Activated CD4-positive, alpha-beta T cell treated with anti-CD3 and anti-CD28 coated beads, Interleukin-2, amount 50 U/mL, for 4 hours (primary cell): ENCODE measurements around the gene LIN9.
"Not testable (repeated sequence)": the region's sequence is repeated elsewhere in the genome, so short reads cannot be mapped to it uniquely, and the experiment has no call there.

Source experiments
- DNase-seq, 2 experiments: peaks; one replicate each; pipeline ENCODE4 v3.0.0-alpha.2; 2020

Gene LIN9, protein sequence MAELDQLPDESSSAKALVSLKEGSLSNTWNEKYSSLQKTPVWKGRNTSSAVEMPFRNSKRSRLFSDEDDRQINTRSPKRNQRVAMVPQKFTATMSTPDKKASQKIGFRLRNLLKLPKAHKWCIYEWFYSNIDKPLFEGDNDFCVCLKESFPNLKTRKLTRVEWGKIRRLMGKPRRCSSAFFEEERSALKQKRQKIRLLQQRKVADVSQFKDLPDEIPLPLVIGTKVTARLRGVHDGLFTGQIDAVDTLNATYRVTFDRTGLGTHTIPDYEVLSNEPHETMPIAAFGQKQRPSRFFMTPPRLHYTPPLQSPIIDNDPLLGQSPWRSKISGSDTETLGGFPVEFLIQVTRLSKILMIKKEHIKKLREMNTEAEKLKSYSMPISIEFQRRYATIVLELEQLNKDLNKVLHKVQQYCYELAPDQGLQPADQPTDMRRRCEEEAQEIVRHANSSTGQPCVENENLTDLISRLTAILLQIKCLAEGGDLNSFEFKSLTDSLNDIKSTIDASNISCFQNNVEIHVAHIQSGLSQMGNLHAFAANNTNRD

DNA sequence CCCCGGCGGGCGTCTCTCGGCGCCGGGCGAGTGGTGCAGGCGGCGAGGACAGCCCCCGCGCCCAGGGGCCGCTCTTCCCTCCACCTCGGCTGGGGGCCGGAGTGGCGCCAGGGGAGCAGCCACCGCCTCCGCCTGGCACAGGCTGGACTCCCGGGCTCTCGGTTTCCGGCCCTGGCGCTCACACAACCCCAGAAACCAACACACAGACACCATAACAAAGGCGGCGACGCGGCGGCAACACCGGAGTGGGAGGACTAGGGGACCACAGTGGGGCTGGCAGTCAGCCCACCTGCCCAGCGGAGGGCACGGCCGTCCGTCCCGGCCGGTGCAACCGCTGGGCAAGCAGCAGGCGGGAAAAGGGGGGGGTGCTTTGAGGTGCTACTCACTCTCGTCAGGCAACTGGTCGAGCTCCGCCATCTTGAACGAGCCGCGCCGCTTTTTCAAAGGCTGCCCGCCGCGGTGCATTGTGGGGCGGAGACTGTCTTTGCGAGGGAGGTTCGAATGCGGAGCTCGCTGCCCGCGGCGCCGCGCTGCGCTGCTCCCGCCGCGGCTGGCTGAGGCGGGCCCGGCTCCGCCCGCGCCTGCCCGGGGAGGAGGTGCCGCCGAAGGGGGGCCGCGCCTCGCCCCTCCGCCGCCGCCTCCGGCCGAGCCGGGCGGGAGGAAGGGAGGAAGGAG lies at the start of gene LIN9:
LIN9 (minus strand) TSS at position 442 of the 675 bp plus-strand sequence; CDS start at position 417, 25 bp downstream.
- DNase-seq: peak; percentile 91 to 93

GRCh38 chr1:226357416-226357815 lies 48.5 kb upstream of the LIN9 start:
- DNase-seq: no peak

- DNase-seq: no peak
Measured at GRCh38 chr1:226355669-226356551, 46.9 kb upstream of the LIN9 start.

DNA sequence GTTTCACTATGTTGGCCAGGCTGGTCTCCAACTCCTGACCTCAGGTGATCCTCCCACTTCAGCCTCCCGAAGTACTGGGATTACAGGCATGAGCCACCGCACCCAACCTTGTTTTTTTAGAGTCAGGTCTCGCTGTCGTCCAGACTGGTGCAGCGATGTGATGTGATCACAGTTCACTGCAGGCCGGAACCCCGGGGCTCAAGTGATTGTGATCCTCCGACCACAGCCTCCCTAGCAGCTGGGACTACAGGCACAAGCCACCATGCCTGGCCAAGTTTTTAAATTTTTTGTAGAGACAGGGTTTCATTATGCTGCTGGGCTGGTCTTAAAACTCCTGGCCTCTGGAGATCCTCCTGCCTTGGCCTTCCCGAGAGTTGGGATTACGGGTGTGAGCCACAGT lies 46.1 kb upstream of the LIN9 start:
- DNase-seq: no peak

- no peak for DNase-seq
Measured at GRCh38 chr1:226353698-226354525, 44.9 kb upstream of the LIN9 start.

- DNase-seq: no peak
Measured at GRCh38 chr1:226351709-226352108, 42.7 kb upstream of the LIN9 start.

DNA sequence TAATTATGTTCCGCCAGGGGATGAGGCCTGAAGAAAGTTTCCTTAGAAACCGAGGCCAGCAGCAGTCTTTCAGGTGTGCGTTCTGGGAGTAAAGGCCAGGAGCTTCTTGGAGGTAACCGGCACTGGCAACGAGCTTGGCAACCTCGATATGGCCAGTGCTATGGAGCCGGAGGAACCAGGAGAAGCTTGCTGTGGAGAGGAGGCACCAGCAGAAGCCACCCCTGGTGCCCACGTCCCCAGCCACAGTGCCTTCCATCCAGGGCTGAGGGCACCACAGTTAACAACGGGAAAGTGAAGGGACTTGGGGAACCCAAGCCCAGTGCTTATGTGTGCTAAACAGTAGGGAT lies 41.5 kb upstream of the LIN9 start:
- DNase-seq: no peak

DNA sequence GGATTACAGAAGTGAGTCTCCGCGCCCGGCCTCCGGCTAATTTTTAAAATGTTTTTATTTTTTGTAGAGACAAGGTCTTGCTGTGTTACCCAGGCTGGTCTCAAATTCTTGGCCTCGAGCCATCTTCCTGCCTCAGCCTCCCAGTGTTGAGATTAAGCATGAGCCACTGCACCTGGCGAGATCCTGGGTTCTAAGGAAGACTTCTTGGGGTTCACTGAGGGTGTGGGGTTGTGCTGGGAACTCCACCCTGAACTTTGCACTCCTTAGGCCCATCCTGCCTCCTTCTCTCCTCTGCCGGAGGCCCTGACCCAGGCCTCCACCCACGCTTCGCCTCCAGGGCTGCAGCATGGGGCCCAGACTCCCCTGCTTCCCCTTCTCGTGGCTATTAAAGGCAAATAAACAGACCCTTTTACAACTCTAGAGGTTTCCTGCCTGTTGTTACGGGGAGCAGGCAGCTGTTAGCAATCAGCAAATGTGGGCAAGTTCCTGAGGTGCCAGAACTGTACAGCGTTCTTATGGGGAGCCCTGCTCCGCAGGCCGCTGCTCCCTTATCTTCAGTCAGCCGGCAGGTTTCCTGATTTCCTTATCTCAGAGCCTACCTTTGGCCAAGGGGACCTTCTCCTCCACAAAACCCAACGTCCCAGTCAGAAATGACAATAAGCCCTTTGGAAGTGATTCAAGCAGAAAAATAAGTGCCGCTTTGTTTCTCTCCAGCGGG lies 41.0 kb upstream of the LIN9 start:
- no peak for DNase-seq

GRCh38 chr1:226349081-226349480 lies 40.1 kb upstream of the LIN9 start:
- no peak for DNase-seq

- DNase-seq: no peak
Measured at GRCh38 chr1:226344441-226345259, 35.7 kb upstream of the LIN9 start.

GRCh38 chr1:226342656-226343055 lies 33.7 kb upstream of the LIN9 start:
- DNase-seq: no peak

- DNase-seq: not testable (repeated sequence)
Measured at GRCh38 chr1:226340111-226340510, 31.1 kb upstream of the LIN9 start.

DNA sequence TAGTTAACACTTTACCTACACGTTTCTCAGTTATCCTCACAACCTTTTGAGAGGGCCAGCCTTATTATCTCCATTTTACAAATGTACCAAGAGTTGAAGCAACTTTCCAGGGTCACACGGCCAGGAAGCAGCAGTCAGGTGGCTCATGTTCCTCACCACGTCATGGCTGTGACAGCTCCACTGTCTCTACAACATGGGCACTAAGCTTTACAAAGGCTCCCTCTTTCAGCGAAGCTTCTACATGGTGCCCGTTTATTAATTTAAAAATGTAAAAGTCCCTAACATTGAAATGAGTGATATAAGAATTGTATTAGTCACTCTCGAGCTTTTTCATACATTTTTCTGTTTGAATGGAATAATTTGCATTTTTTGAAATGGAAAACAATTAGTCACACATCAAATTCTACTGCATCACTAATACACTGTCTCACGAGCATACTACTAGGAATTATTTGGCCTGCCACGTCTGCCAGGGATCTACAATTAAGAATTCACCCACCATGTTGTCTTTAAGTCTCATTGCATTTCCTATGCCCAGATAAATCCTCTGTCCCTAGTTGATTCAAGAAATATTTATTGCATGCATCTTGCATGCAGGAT lies 28.4 kb upstream of the LIN9 start:
- no peak for DNase-seq

DNA sequence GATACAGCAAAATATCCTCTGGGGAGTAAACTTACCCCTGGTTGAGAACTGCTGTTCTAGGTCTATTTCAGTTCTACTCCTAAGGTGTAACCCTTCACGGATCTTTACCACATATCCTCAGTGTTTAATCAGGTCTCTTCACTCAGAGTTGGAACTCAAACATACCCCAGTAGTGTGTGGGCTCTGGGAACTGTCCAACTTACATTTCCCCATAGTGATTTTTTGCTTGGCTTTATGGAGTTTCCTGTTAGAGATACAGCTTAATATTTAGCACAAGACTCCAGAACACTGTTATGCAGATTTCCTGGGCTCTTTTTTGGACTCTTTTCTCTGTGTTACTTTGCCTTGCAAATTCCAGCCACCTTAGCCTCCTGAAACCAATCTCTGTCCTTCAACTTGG lies 26.7 kb upstream of the LIN9 start:
- no peak for DNase-seq

DNA sequence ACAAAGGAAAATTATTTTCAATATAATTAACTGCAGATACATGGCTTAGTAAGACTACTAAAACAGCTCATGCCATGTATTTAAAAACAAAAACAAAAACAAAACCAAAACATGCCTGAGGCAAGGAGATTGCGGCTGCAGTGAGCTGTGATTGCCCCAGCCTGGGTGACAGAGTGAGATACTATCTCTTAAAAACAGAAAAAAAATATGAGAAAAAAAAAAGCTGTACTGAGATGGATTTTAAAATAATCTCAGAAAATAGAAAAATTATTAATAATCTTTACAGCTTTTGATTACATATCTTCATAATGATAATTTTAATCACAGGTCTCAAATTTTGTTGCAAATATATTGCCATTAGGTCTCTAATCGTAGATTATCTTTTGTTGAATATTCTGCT lies 24.0 kb upstream of the LIN9 start:
- no peak for DNase-seq

DNA sequence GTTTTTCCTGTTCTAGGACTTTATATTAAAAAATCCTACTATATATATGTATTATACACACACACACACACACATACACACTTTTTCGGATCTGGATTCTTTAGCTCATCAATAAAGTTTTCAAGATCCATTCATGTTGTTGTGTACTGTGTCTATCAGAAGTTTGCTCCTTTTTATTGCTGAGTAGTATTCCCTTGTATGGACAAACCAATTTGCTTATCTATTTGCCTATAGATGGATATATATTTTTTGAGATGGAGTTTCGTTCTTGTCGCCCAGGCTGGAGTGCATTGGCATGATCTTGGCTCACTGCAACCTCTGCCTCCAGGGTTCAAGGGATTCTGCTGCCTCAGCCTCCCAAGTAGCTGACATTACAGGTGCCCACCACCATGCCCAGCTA lies 20.3 kb upstream of the LIN9 start:
- no peak for DNase-seq

- DNase-seq: no peak
Measured at GRCh38 chr1:226327761-226328162, 18.8 kb upstream of the LIN9 start.

- DNase-seq: no peak
Measured at GRCh38 chr1:226325178-226325577, 16.2 kb upstream of the LIN9 start.

DNA sequence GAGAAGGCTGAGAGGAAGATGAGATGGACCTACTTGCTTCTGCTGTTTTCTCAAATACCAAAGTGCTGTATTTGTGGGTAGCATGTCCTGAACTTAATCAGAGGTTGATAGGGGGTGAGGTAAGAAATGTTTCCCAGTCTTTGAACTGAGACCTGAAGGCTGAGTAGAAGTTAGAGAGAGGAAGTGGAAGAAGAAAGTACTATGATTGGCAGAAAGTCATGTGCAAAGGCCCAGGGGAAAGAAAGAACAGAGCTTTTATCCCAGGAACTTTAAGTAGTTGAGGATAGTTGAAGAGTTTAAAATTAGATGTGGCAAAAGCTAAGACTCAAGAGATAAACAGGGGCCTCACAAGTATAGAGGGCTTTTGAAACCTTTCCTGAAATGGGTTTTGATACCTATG lies 15.5 kb upstream of the LIN9 start:
- DNase-seq: no peak

DNA sequence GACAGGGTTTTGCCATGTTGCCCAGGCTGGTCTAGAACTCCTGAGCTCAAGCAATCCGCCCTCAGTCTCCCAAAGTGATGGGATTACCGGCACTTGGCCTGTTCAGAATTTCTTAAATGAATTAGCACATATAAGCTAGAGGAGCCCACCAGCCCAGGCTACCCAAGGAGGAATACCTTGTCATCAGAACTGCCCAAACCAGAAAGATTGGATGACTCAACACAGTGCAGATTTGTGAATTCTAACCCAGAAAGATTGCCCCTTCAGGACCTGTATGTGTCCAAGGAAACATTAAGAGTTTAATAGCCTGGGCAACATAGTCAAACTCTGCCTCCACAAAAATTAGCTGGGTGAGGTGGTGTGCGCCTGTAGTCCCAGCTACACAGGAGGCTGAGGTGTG lies 14.0 kb upstream of the LIN9 start:
- DNase-seq: no peak
